ENCODE data around the gene ANKZF1. TPM values are rescaled to one million over a fixed set of nuclear protein-coding genes. Genes with fewer than 3 reads are reported as not detected.
A peak's percentile ranks its signal among the peaks of the same experiment; 100 is the strongest.

The ANKZF1 gene
- total and polyA plus RNA-seq, 8 donors: 27.8 to 263 (median 49.7) TPM

- intact Hi-C loops (cut with DNase I; ENCODE audit: low total_unique reads): loop anchor here (10.0 kb wide), 1 partner anchor 56 kb away; no protein-coding TSS in a partner anchor
Measured at GRCh38 chr2:219228911-219229304, 698 bp upstream of the ANKZF1 start.

GRCh38 chr2:219230059-219230540 lies 494 bp downstream of the ANKZF1 start:
- Histone ChIP-seq H3K9me3 (no peaks in the 10 kb centered on the region), H3K27ac (peak overlapping the region; percentile 95 to 98 (median 96)), H3K36me3 (peaks cover 37 to 59% (median 53%) of the 10 kb centered on the region in 4 donors), H3K4me1 (peaks cover 19 to 57% (median 38%) of the 10 kb centered on the region in 4 donors), H3K27me3 (no peaks in the 10 kb centered on the region), H3K4me3 (peak overlapping the region; percentile 64 to 82 (median 78))
- 0 to 1% (median 0%) methylated on average over 20 to 24 of the region's 24 CpGs for WGBS, 5 donors
- peak; percentile 73 to 87 for DNase-seq
- intact Hi-C loops (cut with DNase I; ENCODE audit: low total_unique reads): no loop called here
- TF ChIP-seq POLR2A (IDR thresholded peaks at IDR 0.05) (no peak), CTCF (IDR thresholded peaks at IDR 0.05) (no peak), EP300 (IDR thresholded peaks at IDR 0.05) (no peak), POLR2AphosphoS5 (IDR thresholded peaks at IDR 0.05) (no peak)

More at GRCh38 chr2:219228911-219229304, 698 bp upstream of the ANKZF1 start:
- no peak for TF ChIP-seq EP300 (IDR thresholded peaks at IDR 0.05)
- no peak for TF ChIP-seq CTCF (IDR thresholded peaks at IDR 0.05)
- TF ChIP-seq POLR2A (IDR thresholded peaks at IDR 0.05): no peak
- TF ChIP-seq POLR2AphosphoS5 (IDR thresholded peaks at IDR 0.05): no peak
- H3K4me3 ChIP-seq: peak overlapping the region; percentile 64 to 82 (median 78)
- peak overlapping the region; percentile 95 to 98 (median 96) for H3K27ac ChIP-seq
- DNase-seq: no peak
- H3K4me1 ChIP-seq: peaks cover 19 to 57% (median 38%) of the 10 kb centered on the region in 4 donors
- 1 to 20% (median 1%) methylated on average over 1 to 19 of the region's 19 CpGs for WGBS, 5 donors
- peaks cover 38 to 59% (median 53%) of the 10 kb centered on the region in 4 donors for H3K36me3 ChIP-seq
- H3K27me3 ChIP-seq: no peaks in the 10 kb centered on the region
- H3K9me3 ChIP-seq: no peaks in the 10 kb centered on the region

DNA sequence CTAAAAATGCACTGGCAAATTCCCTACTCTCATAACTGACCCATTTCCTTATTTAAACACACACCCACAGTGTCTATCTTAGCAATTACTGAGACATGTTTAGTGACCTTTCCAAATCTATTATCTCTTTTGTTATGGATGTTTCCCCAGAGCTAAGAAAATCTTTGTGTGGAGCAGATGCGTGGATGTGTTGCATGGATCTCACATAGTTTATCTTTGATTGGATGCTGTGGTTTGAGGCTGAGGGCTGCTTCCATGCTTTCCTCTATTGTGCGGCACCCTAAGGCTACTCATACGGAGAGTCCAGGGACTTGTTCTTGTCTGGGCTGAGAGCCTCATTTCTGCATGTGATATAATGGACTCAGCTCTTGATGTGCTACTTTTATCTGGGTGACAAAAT lies 4.7 kb downstream of the ANKZF1 start:
- H3K9me3 ChIP-seq: no peaks in the 10 kb centered on the region
- DNase-seq: no peak
- peaks cover 67 to 76% (median 75%) of the 10 kb centered on the region in 4 donors for H3K36me3 ChIP-seq
- H3K27ac ChIP-seq: no peak overlapping the region
- peaks cover 6 to 20% (median 19%) of the 10 kb centered on the region in 4 donors for H3K4me1 ChIP-seq
- TF ChIP-seq CTCF (IDR thresholded peaks at IDR 0.05) (no peak), POLR2AphosphoS5 (IDR thresholded peaks at IDR 0.05) (no peak), POLR2A (IDR thresholded peaks at IDR 0.05) (no peak), EP300 (IDR thresholded peaks at IDR 0.05) (no peak)
- H3K4me3 ChIP-seq: no peak overlapping the region
- intact Hi-C loops (cut with DNase I; ENCODE audit: low total_unique reads): no loop called here
- H3K27me3 ChIP-seq: no peaks in the 10 kb centered on the region
- 78 to 96% (median 92%) methylated on average over 3 of the region's 3 CpGs for WGBS, 5 donors

DNA sequence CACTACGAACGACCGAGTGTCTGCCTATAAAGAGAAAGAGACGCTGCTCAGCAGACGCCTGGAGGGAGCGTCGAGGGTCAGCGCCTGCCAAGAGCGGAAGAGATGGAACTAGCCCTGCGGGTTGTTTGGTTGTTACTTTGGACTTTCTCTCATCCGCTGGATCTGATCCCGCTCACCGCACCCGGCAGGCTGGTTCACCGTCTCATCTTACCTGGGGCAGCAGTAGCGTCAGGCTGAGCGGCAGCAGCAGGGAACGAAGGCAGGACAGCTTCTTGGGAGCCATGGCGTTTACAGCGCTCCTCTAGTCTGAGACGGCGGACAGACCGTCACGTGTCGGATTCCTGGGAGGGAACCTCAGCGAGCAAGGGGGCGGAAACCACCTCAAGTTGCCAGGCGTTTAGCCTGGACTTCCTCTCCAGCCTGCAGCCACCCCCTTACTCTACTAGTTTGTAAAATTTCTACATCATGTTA lies 13.7 kb downstream of the ANKZF1 start:
- intact Hi-C loops (cut with DNase I; ENCODE audit: low total_unique reads): no loop called here
- DNase-seq: peak in 1 of 2 donors; percentile 50
- Histone ChIP-seq H3K27me3 (no peaks in the 10 kb centered on the region), H3K9me3 (no peaks in the 10 kb centered on the region), H3K27ac (peak overlapping the region in 1 of 5 donors; percentile 27), H3K4me1 (peaks cover 23 to 40% (median 38%) of the 10 kb centered on the region in 4 donors), H3K36me3 (peaks cover 5 to 37% (median 20%) of the 10 kb centered on the region in 4 donors), H3K4me3 (peak overlapping the region; percentile 4 to 25 (median 21))
- 40 to 53% (median 45%) methylated on average over 24 to 28 of the region's 28 CpGs for WGBS, 5 donors
- TF ChIP-seq POLR2A (IDR thresholded peaks at IDR 0.05): no peak
- TF ChIP-seq EP300 (IDR thresholded peaks at IDR 0.05): no peak

- Histone ChIP-seq H3K4me3 (peak overlapping the region; percentile 77 to 95 (median 82)), H3K36me3 (peaks cover 0 to 29% (median 15%) of the 10 kb centered on the region in 4 donors), H3K27ac (peak overlapping the region; percentile 91 to 98 (median 97)), H3K4me1 (peaks cover 38 to 54% (median 52%) of the 10 kb centered on the region in 4 donors), H3K27me3 (no peaks in the 10 kb centered on the region), H3K9me3 (no peaks in the 10 kb centered on the region)
- WGBS, 5 donors: 29 to 45% (median 41%) methylated on average over 6 of the region's 6 CpGs
- TF ChIP-seq POLR2AphosphoS5 (IDR thresholded peaks at IDR 0.05) (no peak), EP300 (IDR thresholded peaks at IDR 0.05) (no peak), POLR2A (IDR thresholded peaks at IDR 0.05) (no peak), CTCF (IDR thresholded peaks at IDR 0.05) (no peak)
- intact Hi-C loops (cut with DNase I; ENCODE audit: low total_unique reads): no loop called here
- DNase-seq: no peak
Measured at GRCh38 chr2:219244789-219245147, 15.2 kb downstream of the ANKZF1 start.
